GM23248 (cell line): Measurements from ENCODE around the gene ATG2A. TPM values are rescaled to one million over a fixed set of nuclear protein-coding genes. Genes with fewer than 3 reads are reported as not detected.
A peak's percentile ranks its signal among the peaks of the same experiment; 100 is the strongest.

Experiments used
- DNase-seq: peaks from one replicate; pipeline ENCODE4 v3.0.0-alpha.2; 2015
- H2AFZ ChIP-seq: fragments of 200-600 bp; sonication (generic); 2 replicates; pipeline ENCODE4 v1.6.1; 2016; ENCODE audit warnings: antibody characterized with exemption
- H3F3A ChIP-seq: fragments of 200-600 bp; sonication (generic); 2 replicates; pipeline ENCODE4 v1.6.1; 2016; ENCODE audit warnings: mild to moderate bottlenecking, antibody characterized with exemption, mixed run types; ENCODE audit not compliant: insufficient read depth
- H3K27ac ChIP-seq: fragments of 200-600 bp; sonication (generic); 2 replicates; pipeline ENCODE4 v1.5.1; 2016; ENCODE audit warnings: mild to moderate bottlenecking
- H3K27me3 ChIP-seq: fragments of 200-600 bp; sonication (generic); replicated peaks from 2 replicates; pipeline ENCODE4 v1.6.1; 2016; ENCODE audit warnings: mild to moderate bottlenecking; ENCODE audit not compliant: insufficient read depth
- H3K36me3 ChIP-seq: fragments of 200-600 bp; sonication (generic); 2 replicates; pipeline ENCODE4 v1.6.1; 2016; ENCODE audit warnings: low read depth, mild to moderate bottlenecking
- H3K4me1 ChIP-seq: fragments of 200-600 bp; sonication (generic); 2 replicates; pipeline ENCODE4 v1.6.1; 2016; ENCODE audit warnings: mild to moderate bottlenecking; ENCODE audit not compliant: insufficient read depth
- H3K4me2 ChIP-seq: fragments of 200-600 bp; sonication (generic); one replicate; pipeline ENCODE4 v1.6.1; 2016; ENCODE audit warnings: mild to moderate bottlenecking; ENCODE audit not compliant: unreplicated experiment
- H3K4me3 ChIP-seq: fragments of 200-600 bp; sonication (generic); 2 replicates; pipeline ENCODE4 v1.5.1; 2016; ENCODE audit warnings: mild to moderate bottlenecking
- H3K79me2 ChIP-seq: fragments of 200-600 bp; sonication (generic); 2 replicates; pipeline ENCODE4 v1.6.1; 2016; ENCODE audit warnings: mild to moderate bottlenecking; ENCODE audit not compliant: insufficient read depth
- H3K9ac ChIP-seq: fragments of 200-600 bp; sonication (generic); 2 replicates; pipeline ENCODE4 v1.6.1; 2016; ENCODE audit warnings: mild to moderate bottlenecking
- H3K9me2 ChIP-seq: fragments of 200-600 bp; sonication (generic); 2 replicates; pipeline ENCODE4 v1.6.1; 2016; ENCODE audit warnings: mixed run types, mild to moderate bottlenecking, moderate library complexity; ENCODE audit not compliant: insufficient read depth
- H3K9me3 ChIP-seq: fragments of 200-600 bp; sonication (generic); one replicate; pipeline ENCODE4 v1.6.1; 2017; ENCODE audit warnings: low read depth
- H4K20me1 ChIP-seq: fragments of 200-600 bp; sonication (generic); 2 replicates; pipeline ENCODE4 v1.6.0; 2016; ENCODE audit not compliant: insufficient read depth
- EZH2 ChIP-seq: fragments of 200-600 bp; sonication (generic); IDR thresholded peaks from 2 replicates; pipeline ENCODE4 v1.6.1; 2018; ENCODE audit warnings: antibody characterized with exemption, mild to moderate bottlenecking; ENCODE audit not compliant: insufficient read depth, poor library complexity, severe bottlenecking
- EZH2phosphoT487 ChIP-seq: fragments of 200-600 bp; sonication (generic); IDR thresholded peaks from 2 replicates; pipeline ENCODE4 v1.6.1; 2018; ENCODE audit warnings: antibody characterized with exemption, moderate library complexity, mild to moderate bottlenecking, low read depth; ENCODE audit not compliant: insufficient read depth
- WGBS, 2 experiments: methylation state at CpG; one replicate each; pipeline ENCODE4 v1.1.6; 2015 to 2017; ENCODE audit warnings: low lambda C conversion rate in 2 of 2, low coverage in 1 of 2; ENCODE audit errors: missing lambda C conversion rate in 2 of 2; 5-methylcytosine and 5-hydroxymethylcytosine counted together
- in situ Hi-C: fragments of 300-500 bp; cut with MboI; formaldehyde crosslinking; loops from 2 replicates; pipeline ENCODE4 v1.15.0; 2020
- polyA plus RNA-seq: library from polyadenylated mRNA; unstranded; fragments of >200 nt; fragmentation: Nextera tagmentation; extraction: Ambion mirVana; gene quantifications from 2 replicates; pipeline ENCODE4 v1.2.1, GENCODE V29; 2016
- total RNA-seq: library from RNA; depleted of rRNA; stranded (reverse); fragments of >200 nt; shearing (Covaris generic); gene quantifications from 2 replicates; pipeline ENCODE4 v1.2.3, GENCODE V29; 2014

ATG2A gene
- total and polyA plus RNA-seq, 2 experiments from 2014 or later, result 6.3 to 18.9 TPM

GRCh38 chr11:64854534-64855502, 62.2 kb downstream of the ATG2A start:
- peak; percentile 97 for DNase-seq
- Histone ChIP-seq H3K9me3 (no peaks in the 10 kb centered on the region), H3K79me2 (peaks cover 55% of the 10 kb centered on the region), H3K27ac (peak overlapping the region; percentile 83), H3K9ac (peak overlapping the region; percentile 49), H3K27me3 (no peaks in the 10 kb centered on the region), H3K9me2 (no peaks in the 10 kb centered on the region), H3K4me1 (peaks cover 46% of the 10 kb centered on the region), H3F3A (peaks cover 14% of the 10 kb centered on the region; the same call in 1 of the 2 replicates), H4K20me1 (no peaks in the 10 kb centered on the region), H3K4me3 (peak overlapping the region; percentile 23), H3K36me3 (peaks cover 22% of the 10 kb centered on the region), H2AFZ (no peak overlapping the region), H3K4me2 (peak overlapping the region; percentile 55)
- in situ Hi-C loops, result no loop called here
- 48 to 51% methylated on average over 43 to 45 of the region's 45 CpGs for WGBS, 2 experiments
- TF ChIP-seq EZH2phosphoT487 (no peak), EZH2 (no peak)

- Histone ChIP-seq H3K4me2 (peak overlapping the region; percentile 17), H3K36me3 (peaks cover 15% of the 10 kb centered on the region), H3F3A (peaks cover 14% of the 10 kb centered on the region; the same call in 1 of the 2 replicates), H3K9me2 (no peaks in the 10 kb centered on the region), H3K27ac (peak overlapping the region; percentile 83), H3K4me3 (no peak overlapping the region), H3K79me2 (peaks cover 49% of the 10 kb centered on the region), H3K9ac (peak overlapping the region; percentile 22; the same call in 1 of the 2 replicates), H3K27me3 (no peaks in the 10 kb centered on the region), H4K20me1 (no peaks in the 10 kb centered on the region), H3K4me1 (peaks cover 46% of the 10 kb centered on the region), H2AFZ (no peak overlapping the region), H3K9me3 (no peaks in the 10 kb centered on the region)
- no peak for DNase-seq
- 89 to 93% methylated on average over 25 of the region's 25 CpGs for WGBS, 2 experiments
- in situ Hi-C loops, result no loop called here
- TF ChIP-seq EZH2 (no peak), EZH2phosphoT487 (no peak)
Measured at GRCh38 chr11:64854157-64854533, 62.9 kb downstream of the ATG2A start.

- Histone ChIP-seq H3K9ac (no peak overlapping the region), H3K9me2 (no peaks in the 10 kb centered on the region), H3K27ac (no peak overlapping the region), H3F3A (peaks cover 14% of the 10 kb centered on the region; the same call in 1 of the 2 replicates), H3K79me2 (peaks cover 44% of the 10 kb centered on the region), H3K4me3 (no peak overlapping the region), H3K36me3 (peaks cover 14% of the 10 kb centered on the region), H3K4me1 (peaks cover 46% of the 10 kb centered on the region), H3K4me2 (no peak overlapping the region), H2AFZ (no peak overlapping the region), H3K27me3 (no peaks in the 10 kb centered on the region), H3K9me3 (no peaks in the 10 kb centered on the region), H4K20me1 (no peaks in the 10 kb centered on the region)
- TF ChIP-seq EZH2 (no peak), EZH2phosphoT487 (no peak)
- DNase-seq, result no peak
- 89 to 90% methylated on average over 17 to 27 of the region's 27 CpGs for WGBS, 2 experiments
- in situ Hi-C loops, result no loop called here
Measured at GRCh38 chr11:64853709-64854108, 63.3 kb downstream of the ATG2A start.

GRCh38 chr11:64852804-64853509, 64.1 kb downstream of the ATG2A start:
- peaks cover 37% of the 10 kb centered on the region for H3K79me2 ChIP-seq
- in situ Hi-C loops, result no loop called here

More at GRCh38 chr11:64852804-64853509, 64.1 kb downstream of the ATG2A start:
- no peak overlapping the region for H3K9ac ChIP-seq
- H3K4me3 ChIP-seq, result no peak overlapping the region
- H3K27me3 ChIP-seq, result no peaks in the 10 kb centered on the region
- DNase-seq, result no peak
- peaks cover 46% of the 10 kb centered on the region for H3K4me1 ChIP-seq
- H3K4me2 ChIP-seq, result no peak overlapping the region
- H3F3A ChIP-seq, result peaks cover 20% of the 10 kb centered on the region; the same call in 1 of the 2 replicates
- no peak overlapping the region for H2AFZ ChIP-seq
- peaks cover 14% of the 10 kb centered on the region for H3K36me3 ChIP-seq
- TF ChIP-seq EZH2phosphoT487 (no peak), EZH2 (no peak)
- no peak overlapping the region for H3K27ac ChIP-seq
- no peaks in the 10 kb centered on the region for H3K9me2 ChIP-seq
- no peaks in the 10 kb centered on the region for H4K20me1 ChIP-seq
- 91 to 96% methylated on average over 20 to 24 of the region's 24 CpGs for WGBS, 2 experiments
- H3K9me3 ChIP-seq, result no peaks in the 10 kb centered on the region
